Measurements from ENCODE around the gene MAP3K3.

The MAP3K3 gene

DNA sequence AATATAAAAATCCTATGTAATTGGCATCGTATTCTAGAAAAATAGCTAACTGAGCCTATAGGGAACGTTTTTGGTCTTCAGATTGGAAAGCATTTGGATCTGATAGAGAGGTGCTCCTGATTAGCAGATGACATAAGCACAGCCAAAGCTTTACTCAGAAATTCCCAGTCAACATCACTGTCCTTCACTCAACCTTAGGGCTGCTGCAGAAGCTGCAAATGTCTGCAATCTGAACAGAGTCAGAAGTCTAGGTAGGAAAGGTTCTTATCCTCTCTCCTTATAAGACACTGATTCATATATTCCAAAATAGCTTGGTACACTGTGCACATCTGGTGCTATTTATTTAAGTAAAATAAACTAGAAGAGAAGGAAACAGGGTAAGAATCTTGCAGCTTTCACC, 100.2 kb downstream of the MAP3K3 start:
- TF ChIP-seq, protein P1, sequence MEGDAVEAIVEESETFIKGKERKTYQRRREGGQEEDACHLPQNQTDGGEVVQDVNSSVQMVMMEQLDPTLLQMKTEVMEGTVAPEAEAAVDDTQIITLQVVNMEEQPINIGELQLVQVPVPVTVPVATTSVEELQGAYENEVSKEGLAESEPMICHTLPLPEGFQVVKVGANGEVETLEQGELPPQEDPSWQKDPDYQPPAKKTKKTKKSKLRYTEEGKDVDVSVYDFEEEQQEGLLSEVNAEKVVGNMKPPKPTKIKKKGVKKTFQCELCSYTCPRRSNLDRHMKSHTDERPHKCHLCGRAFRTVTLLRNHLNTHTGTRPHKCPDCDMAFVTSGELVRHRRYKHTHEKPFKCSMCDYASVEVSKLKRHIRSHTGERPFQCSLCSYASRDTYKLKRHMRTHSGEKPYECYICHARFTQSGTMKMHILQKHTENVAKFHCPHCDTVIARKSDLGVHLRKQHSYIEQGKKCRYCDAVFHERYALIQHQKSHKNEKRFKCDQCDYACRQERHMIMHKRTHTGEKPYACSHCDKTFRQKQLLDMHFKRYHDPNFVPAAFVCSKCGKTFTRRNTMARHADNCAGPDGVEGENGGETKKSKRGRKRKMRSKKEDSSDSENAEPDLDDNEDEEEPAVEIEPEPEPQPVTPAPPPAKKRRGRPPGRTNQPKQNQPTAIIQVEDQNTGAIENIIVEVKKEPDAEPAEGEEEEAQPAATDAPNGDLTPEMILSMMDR (IDR thresholded peaks at IDR 0.05; ENCODE audit: low read depth, low read length), result no peak

GRCh38 chr17:63735691-63736090, 113.5 kb downstream of the MAP3K3 start:
- no peak overlapping the region for H3K4me3 ChIP-seq (ENCODE audit: low read depth, low read length)
- TF ChIP-seq, protein P1 (IDR thresholded peaks at IDR 0.05; ENCODE audit: low read depth, low read length), result no peak

More for the DNA sequence above, 100.2 kb downstream of the MAP3K3 start:
- H3K4me3 ChIP-seq (ENCODE audit: low read depth, low read length), result no peak overlapping the region

- H3K4me3 ChIP-seq (ENCODE audit: low read depth, low read length), result peak overlapping the region; percentile 93
- TF ChIP-seq, protein P1 (IDR thresholded peaks at IDR 0.05; ENCODE audit: low read depth, low read length), result no peak
Measured at GRCh38 chr17:63740464-63741142, 118.4 kb downstream of the MAP3K3 start.

- peak overlapping the region; percentile 93 for H3K4me3 ChIP-seq (ENCODE audit: low read depth, low read length)
- TF ChIP-seq, protein P1 (IDR thresholded peaks at IDR 0.05; ENCODE audit: low read depth, low read length), result no peak
Measured at GRCh38 chr17:63741143-63741407, 118.9 kb downstream of the MAP3K3 start.

DNA sequence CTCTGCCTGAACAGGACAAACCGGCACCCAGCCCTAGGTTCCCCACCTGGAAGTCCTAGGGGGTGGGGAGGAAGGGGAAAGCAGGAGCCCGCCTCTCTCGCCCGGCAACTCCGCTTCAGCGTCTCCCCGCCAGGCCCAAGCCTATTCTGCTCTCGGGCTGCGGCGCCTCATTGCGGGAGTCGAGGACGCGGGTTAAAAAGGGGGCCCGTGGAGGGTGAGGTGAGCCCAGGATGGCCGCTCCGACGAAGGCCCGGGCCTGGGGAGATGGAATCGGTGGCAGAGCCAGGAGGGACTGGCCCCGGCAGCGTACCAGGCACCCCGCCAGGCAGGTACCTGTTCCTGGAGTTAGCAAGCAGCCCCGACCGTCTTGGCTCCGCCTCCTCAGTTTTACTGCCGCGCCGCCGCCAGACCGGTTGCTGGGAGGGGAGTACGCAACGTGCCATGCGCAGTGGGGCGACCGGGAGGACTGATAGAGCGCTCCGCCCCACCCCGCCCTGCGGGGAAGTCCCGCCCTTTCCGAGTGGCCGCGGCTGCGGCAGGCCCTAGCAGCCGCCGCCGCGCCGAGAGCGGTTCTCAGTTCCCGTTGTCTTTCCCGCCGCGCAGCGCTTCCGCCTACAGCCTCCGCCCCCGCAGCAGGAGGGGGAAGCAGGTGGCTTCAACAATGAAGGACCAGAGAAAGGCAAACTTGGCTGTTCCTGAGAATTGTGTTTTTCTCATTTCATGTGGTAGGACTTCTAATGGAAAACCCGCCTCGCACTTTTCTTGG, 119.4 kb downstream of the MAP3K3 start, which contains the start of gene STRADA:
STRADA (minus strand) TSS at position 392 of the 766 bp plus-strand sequence. CDS start 13,430 bp downstream, outside the sequence.
- H3K4me3 ChIP-seq (ENCODE audit: low read depth, low read length), result peak within 1 kb of the TSS; percentile 93
- TF ChIP-seq, protein P1 (IDR thresholded peaks at IDR 0.05; ENCODE audit: low read depth, low read length), result no peak

All from WI38 (cell line).